ENCODE measurements around the gene CCDC170. TPM values are rescaled to one million over a fixed set of nuclear protein-coding genes. Genes with fewer than 3 reads are reported as not detected.

The CCDC170 gene
- total and polyA plus RNA-seq, 5 donors from 2014 or later, result not detected

GRCh38 chr6:151548201-151548600 is 54.4 kb downstream of the CCDC170 start:
- no peak overlapping the region for H3K27ac Mint-ChIP-seq
- peaks cover 3% of the 10 kb centered on the region for H3K36me3 Mint-ChIP-seq
- peaks cover 0 to 4% (median 0%) of the 10 kb centered on the region in 7 donors for H3K9me3 Mint-ChIP-seq
- H3K4me1 Mint-ChIP-seq, result no peaks in the 10 kb centered on the region
- Histone ChIP-seq H3K4me1 (ENCODE audit: control insufficient read depth, insufficient read depth, low read length, poor library complexity, severe bottlenecking) (no peaks in the 10 kb centered on the region), H3K4me3 (ENCODE audit: low read depth, low read length) (no peak overlapping the region), H3K27me3 (ENCODE audit: control insufficient read depth, insufficient read depth, low read length) (no peaks in the 10 kb centered on the region), H3K27ac (ENCODE audit: insufficient read depth, low read length, poor library complexity, severe bottlenecking) (no peak overlapping the region), H3K9me3 (ENCODE audit: control insufficient read depth in 2 of 2, low read length in 2 of 2) (peaks cover 0 to 7% of the 10 kb centered on the region in 2 experiments), H3K36me3 (ENCODE audit: control insufficient read depth, insufficient read depth, low read length) (no peaks in the 10 kb centered on the region)
- ATAC-seq (ENCODE audit: low read depth in 2 of 2) (no peak), DNase-seq (no peak)
- H3K27me3 Mint-ChIP-seq, result peaks cover 7% of the 10 kb centered on the region
- no peak overlapping the region for H3K4me3 Mint-ChIP-seq

DNA sequence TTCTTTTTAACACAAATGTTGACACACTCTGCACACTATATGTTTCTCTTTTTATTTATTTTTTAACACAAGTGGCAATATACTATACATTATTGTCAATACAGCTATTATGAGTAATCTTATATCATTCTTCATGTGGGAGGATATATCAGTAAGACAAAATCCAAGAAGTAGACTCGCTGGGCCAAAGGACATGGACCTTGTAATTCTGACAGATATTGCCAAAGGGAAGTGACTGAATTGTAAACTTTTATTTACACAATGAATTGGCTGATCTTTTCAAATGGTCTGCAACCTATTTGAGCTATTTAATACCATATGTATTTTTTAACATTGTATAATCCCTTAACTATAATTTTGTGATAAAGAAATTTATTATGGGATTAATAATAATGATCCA is 56.0 kb downstream of the CCDC170 start:
- Mint-ChIP-seq H3K36me3 (peaks cover 3% of the 10 kb centered on the region), H3K9me3 (peaks cover 0 to 4% (median 0%) of the 10 kb centered on the region in 7 donors), H3K27ac (no peak overlapping the region), H3K4me1 (no peaks in the 10 kb centered on the region), H3K27me3 (no peaks in the 10 kb centered on the region), H3K4me3 (no peak overlapping the region)
- H3K4me3 ChIP-seq (ENCODE audit: low read depth, low read length), result no peak overlapping the region
- no peaks in the 10 kb centered on the region for H3K36me3 ChIP-seq (ENCODE audit: control insufficient read depth, insufficient read depth, low read length)
- DNase-seq, result no peak
- peaks cover 0 to 7% of the 10 kb centered on the region in 2 experiments for H3K9me3 ChIP-seq (ENCODE audit: control insufficient read depth in 2 of 2, low read length in 2 of 2)
- H3K4me1 ChIP-seq (ENCODE audit: control insufficient read depth, insufficient read depth, low read length, poor library complexity, severe bottlenecking), result no peaks in the 10 kb centered on the region
- H3K27ac ChIP-seq (ENCODE audit: insufficient read depth, low read length, poor library complexity, severe bottlenecking), result no peak overlapping the region
- no peaks in the 10 kb centered on the region for H3K27me3 ChIP-seq (ENCODE audit: control insufficient read depth, insufficient read depth, low read length)
- no peak for ATAC-seq (ENCODE audit: low read depth in 2 of 2)

DNA sequence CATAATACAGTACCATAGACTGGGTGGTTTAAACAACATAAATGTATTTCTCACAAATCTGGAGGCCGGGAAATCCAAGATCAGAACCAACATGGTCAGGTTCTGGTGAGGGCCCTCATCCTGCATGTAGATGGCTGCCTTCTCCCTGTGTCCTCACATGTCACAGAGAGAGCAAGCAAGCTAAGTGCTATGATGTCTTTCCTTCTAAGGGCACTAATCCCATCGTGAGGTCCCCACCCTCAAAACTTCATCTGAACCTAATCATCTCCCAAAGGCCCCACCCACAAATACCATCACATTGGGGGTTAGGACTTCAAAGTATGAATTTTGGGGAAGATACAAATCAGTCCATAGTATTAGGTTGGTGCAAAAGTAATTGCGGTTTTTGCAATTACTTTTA is 56.8 kb downstream of the CCDC170 start:
- peaks cover 3% of the 10 kb centered on the region for H3K36me3 Mint-ChIP-seq
- H3K27me3 Mint-ChIP-seq, result no peaks in the 10 kb centered on the region
- no peak overlapping the region for H3K4me3 Mint-ChIP-seq
- Histone ChIP-seq H3K27ac (ENCODE audit: insufficient read depth, low read length, poor library complexity, severe bottlenecking) (no peak overlapping the region), H3K27me3 (ENCODE audit: control insufficient read depth, insufficient read depth, low read length) (no peaks in the 10 kb centered on the region), H3K9me3 (ENCODE audit: control insufficient read depth in 2 of 2, low read length in 2 of 2) (peaks cover 0 to 7% of the 10 kb centered on the region in 2 experiments), H3K4me3 (ENCODE audit: low read depth, low read length) (no peak overlapping the region), H3K4me1 (ENCODE audit: control insufficient read depth, insufficient read depth, low read length, poor library complexity, severe bottlenecking) (no peaks in the 10 kb centered on the region), H3K36me3 (ENCODE audit: control insufficient read depth, insufficient read depth, low read length) (no peaks in the 10 kb centered on the region)
- peaks cover 0 to 3% (median 0%) of the 10 kb centered on the region in 7 donors for H3K9me3 Mint-ChIP-seq
- H3K27ac Mint-ChIP-seq, result no peak overlapping the region
- no peak for ATAC-seq (ENCODE audit: low read depth in 2 of 2)
- DNase-seq, result no peak
- H3K4me1 Mint-ChIP-seq, result no peaks in the 10 kb centered on the region

DNA sequence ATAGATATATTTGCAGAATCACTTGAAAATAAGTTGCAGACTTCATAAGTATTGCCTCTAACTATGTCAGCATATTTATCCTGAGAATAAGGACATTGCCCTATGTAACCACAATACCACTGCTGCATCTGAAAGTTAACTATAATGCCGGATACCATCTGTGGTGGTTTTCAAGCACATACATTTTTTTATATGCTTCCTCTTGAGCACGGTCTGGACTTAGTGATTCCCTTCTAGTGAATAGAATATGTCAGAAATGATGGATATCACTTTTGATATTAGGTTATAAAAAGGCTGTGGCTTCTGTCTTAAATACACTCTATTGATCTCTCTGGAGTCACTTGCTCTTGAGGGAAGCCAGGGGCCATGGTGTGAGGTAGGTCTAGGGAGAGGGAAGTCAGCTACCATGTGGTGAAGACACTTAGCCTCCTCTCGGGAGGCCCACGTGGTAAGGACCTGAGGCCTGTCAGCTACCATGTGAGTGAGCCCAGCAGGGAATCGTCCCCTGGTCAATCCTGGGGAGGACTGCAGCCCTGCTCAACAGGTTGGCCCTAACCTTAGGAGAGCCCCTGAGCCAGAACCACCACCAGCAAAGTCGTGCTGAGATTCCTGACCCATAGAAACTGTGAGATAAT is 57.5 kb downstream of the CCDC170 start:
- Mint-ChIP-seq H3K27ac (no peak overlapping the region), H3K4me3 (no peak overlapping the region), H3K9me3 (peaks cover 0 to 3% (median 0%) of the 10 kb centered on the region in 7 donors), H3K27me3 (no peaks in the 10 kb centered on the region), H3K36me3 (peaks cover 3% of the 10 kb centered on the region), H3K4me1 (no peaks in the 10 kb centered on the region)
- H3K4me3 ChIP-seq (ENCODE audit: low read depth, low read length), result no peak overlapping the region
- no peak overlapping the region for H3K27ac ChIP-seq (ENCODE audit: insufficient read depth, low read length, poor library complexity, severe bottlenecking)
- H3K36me3 ChIP-seq (ENCODE audit: control insufficient read depth, insufficient read depth, low read length), result no peaks in the 10 kb centered on the region
- H3K9me3 ChIP-seq (ENCODE audit: control insufficient read depth in 2 of 2, low read length in 2 of 2), result peaks cover 0 to 7% of the 10 kb centered on the region in 2 experiments
- DNase-seq (peak in 1 of 3 donors; percentile 3), ATAC-seq (ENCODE audit: low read depth in 2 of 2) (no peak)
- no peaks in the 10 kb centered on the region for H3K4me1 ChIP-seq (ENCODE audit: control insufficient read depth, insufficient read depth, low read length, poor library complexity, severe bottlenecking)
- H3K27me3 ChIP-seq (ENCODE audit: control insufficient read depth, insufficient read depth, low read length), result no peaks in the 10 kb centered on the region

DNA sequence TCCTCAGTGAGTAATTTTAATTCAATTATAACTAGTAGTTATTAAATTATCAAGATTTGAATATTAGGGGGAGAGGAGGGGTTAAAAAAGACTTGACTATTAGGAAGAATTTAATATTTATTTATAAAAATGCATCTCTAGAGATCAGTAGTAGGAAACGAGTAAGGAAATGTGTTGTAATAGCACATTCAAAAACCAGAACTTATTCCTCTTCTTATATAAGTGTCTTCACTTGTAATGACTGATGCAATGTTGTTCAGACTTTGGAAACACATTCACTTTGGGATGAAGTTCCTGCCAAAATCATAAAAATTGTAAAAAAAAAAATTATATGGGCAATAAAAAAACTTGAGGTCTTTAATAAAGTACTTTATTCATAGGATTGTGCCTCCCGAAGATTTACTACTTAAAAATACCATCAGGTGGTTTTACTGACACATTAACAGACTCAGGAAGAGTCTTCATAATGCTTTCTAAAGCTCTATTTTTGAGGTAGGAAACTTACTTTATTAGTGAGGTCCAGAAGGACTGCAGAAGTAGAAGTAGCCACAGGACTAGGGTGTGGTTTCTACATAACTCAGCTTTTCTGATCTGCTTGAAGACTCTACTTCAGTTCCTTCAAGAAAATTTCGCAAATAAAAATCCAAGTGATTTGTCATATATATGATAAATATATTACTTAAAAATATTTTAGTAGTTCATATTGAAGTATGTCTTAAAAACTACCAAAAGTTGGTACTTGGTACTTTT is 59.8 kb downstream of the CCDC170 start:
- Histone ChIP-seq H3K27ac (ENCODE audit: insufficient read depth, low read length, poor library complexity, severe bottlenecking) (no peak overlapping the region), H3K36me3 (ENCODE audit: control insufficient read depth, insufficient read depth, low read length) (no peaks in the 10 kb centered on the region), H3K27me3 (ENCODE audit: control insufficient read depth, insufficient read depth, low read length) (no peaks in the 10 kb centered on the region), H3K9me3 (ENCODE audit: control insufficient read depth in 2 of 2, low read length in 2 of 2) (peaks cover 0 to 7% of the 10 kb centered on the region in 2 experiments), H3K4me3 (ENCODE audit: low read depth, low read length) (no peak overlapping the region), H3K4me1 (ENCODE audit: control insufficient read depth, insufficient read depth, low read length, poor library complexity, severe bottlenecking) (no peaks in the 10 kb centered on the region)
- ATAC-seq (ENCODE audit: low read depth in 2 of 2), result no peak
- peaks cover 3% of the 10 kb centered on the region for H3K36me3 Mint-ChIP-seq
- H3K4me3 Mint-ChIP-seq, result no peak overlapping the region
- H3K4me1 Mint-ChIP-seq, result no peaks in the 10 kb centered on the region
- H3K27me3 Mint-ChIP-seq, result no peaks in the 10 kb centered on the region
- no peak overlapping the region for H3K27ac Mint-ChIP-seq
- H3K9me3 Mint-ChIP-seq, result peaks cover 0 to 5% (median 4%) of the 10 kb centered on the region in 7 donors
- no peak for DNase-seq

DNA sequence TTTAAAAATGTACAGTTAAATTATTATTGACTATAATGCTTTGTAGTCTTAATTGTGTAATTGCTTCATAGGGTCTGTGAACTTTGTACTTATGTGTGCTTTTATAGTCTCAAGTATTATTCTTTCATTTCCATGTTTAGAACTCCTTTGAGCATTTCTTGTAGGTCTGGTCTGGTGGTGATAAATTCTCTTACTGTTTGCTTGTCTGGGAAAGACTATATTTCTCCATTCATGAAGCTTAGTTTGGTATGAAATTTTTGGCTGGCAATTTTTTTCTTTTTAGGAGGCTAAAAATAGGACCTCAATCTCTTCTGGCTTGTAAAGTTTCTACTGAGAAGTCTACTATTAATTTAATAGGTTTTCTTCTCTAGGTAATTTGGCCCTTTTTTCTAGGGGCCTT is 67.4 kb downstream of the CCDC170 start:
- peaks cover 5 to 44% (median 11%) of the 10 kb centered on the region in 7 donors for H3K9me3 Mint-ChIP-seq

DNA sequence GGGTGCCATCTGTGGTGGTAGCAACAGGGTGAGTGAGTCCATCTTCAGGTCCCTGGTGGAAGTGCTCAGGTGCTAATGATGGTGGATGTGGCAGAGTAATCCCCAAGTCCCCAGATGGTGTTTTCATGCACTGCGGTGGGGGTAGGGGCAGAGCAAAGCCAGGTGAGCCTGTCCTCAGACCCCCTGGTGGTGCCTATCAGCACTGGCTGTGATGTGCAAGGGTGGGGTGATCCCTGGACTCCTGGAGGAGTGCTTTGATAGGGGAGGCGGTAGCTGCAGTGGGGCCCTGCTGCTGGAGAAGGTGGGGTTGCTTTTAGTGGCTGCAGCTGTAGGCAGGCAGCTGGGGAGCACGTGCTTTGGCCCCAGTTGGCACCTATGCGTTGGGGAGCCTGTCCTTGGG is 70.8 kb downstream of the CCDC170 start:
- Histone ChIP-seq H3K36me3 (ENCODE audit: control insufficient read depth, insufficient read depth, low read length) (no peaks in the 10 kb centered on the region), H3K27me3 (ENCODE audit: control insufficient read depth, insufficient read depth, low read length) (no peaks in the 10 kb centered on the region), H3K4me1 (ENCODE audit: control insufficient read depth, insufficient read depth, low read length, poor library complexity, severe bottlenecking) (no peaks in the 10 kb centered on the region), H3K9me3 (ENCODE audit: control insufficient read depth in 2 of 2, low read length in 2 of 2) (peaks cover 25% of the 10 kb centered on the region in 2 experiments), H3K27ac (ENCODE audit: insufficient read depth, low read length, poor library complexity, severe bottlenecking) (no peak overlapping the region), H3K4me3 (ENCODE audit: low read depth, low read length) (no peak overlapping the region)
- Mint-ChIP-seq H3K27me3 (peaks cover 4% of the 10 kb centered on the region), H3K27ac (no peak overlapping the region), H3K36me3 (no peaks in the 10 kb centered on the region), H3K4me3 (no peak overlapping the region), H3K9me3 (peaks cover 5 to 39% (median 10%) of the 10 kb centered on the region in 7 donors), H3K4me1 (no peaks in the 10 kb centered on the region)
- DNase-seq (no peak), ATAC-seq (ENCODE audit: low read depth in 2 of 2) (no peak)

More for the DNA sequence above, 67.4 kb downstream of the CCDC170 start:
- Histone ChIP-seq H3K4me3 (ENCODE audit: low read depth, low read length) (no peak overlapping the region), H3K36me3 (ENCODE audit: control insufficient read depth, insufficient read depth, low read length) (no peaks in the 10 kb centered on the region), H3K27ac (ENCODE audit: insufficient read depth, low read length, poor library complexity, severe bottlenecking) (no peak overlapping the region), H3K27me3 (ENCODE audit: control insufficient read depth, insufficient read depth, low read length) (no peaks in the 10 kb centered on the region), H3K4me1 (ENCODE audit: control insufficient read depth, insufficient read depth, low read length, poor library complexity, severe bottlenecking) (no peaks in the 10 kb centered on the region), H3K9me3 (ENCODE audit: control insufficient read depth in 2 of 2, low read length in 2 of 2) (peaks cover 25% of the 10 kb centered on the region in 2 experiments)
- H3K4me3 Mint-ChIP-seq, result no peak overlapping the region
- no peaks in the 10 kb centered on the region for H3K36me3 Mint-ChIP-seq
- H3K27me3 Mint-ChIP-seq, result no peaks in the 10 kb centered on the region
- ATAC-seq (ENCODE audit: low read depth in 2 of 2) (no peak), DNase-seq (no peak)
- no peaks in the 10 kb centered on the region for H3K4me1 Mint-ChIP-seq
- H3K27ac Mint-ChIP-seq, result no peak overlapping the region
